ENCODE data around the gene CCDC106. TPM values are rescaled to one million over a fixed set of nuclear protein-coding genes. Genes with fewer than 3 reads are reported as not detected.

The CCDC106 gene
- total and polyA plus RNA-seq, 2 of the 4 experiments (the other 2 are of a cell fraction): 2.3 to 13.6 TPM

- H3K4ac ChIP-seq (ENCODE audit: low read depth, low read length): peak overlapping the region; percentile 97
- CTCF ChIA-PET: interaction anchor here (1.0 to 2.3 kb wide), 5 partner anchors 14 to 101 kb away, joined by 4 to 11 read pairs (median 6); no protein-coding TSS in a partner anchor
- peak overlapping the region; percentile 50; the same call in 1 of the 2 replicates for H3K9ac ChIP-seq (ENCODE audit: low read depth, low read length)
- peak overlapping the region; percentile 91 for H3K27ac ChIP-seq (ENCODE audit: insufficient read depth, low read length)
- POLR2A ChIA-PET (ENCODE audit: unreplicated experiment): interaction anchor here (0.5 kb wide), 1 partner anchor 73 kb away, joined by 7 read pairs; no protein-coding TSS in a partner anchor
- DNase-seq (peak; percentile 96), ATAC-seq (ENCODE audit: low read depth) (peak; percentile 81)
- peak overlapping the region; percentile 76 for H3K4me3 ChIP-seq (ENCODE audit: insufficient read depth, low read depth, low read length)
- H4K91ac ChIP-seq (ENCODE audit: insufficient read depth, low read depth, low read length): peak overlapping the region; percentile 64
- H3K4me1 ChIP-seq (ENCODE audit: control insufficient read depth, insufficient read depth, low read length): peaks cover 9% of the 10 kb centered on the region
- peaks cover 14% of the 10 kb centered on the region for H3K36me3 ChIP-seq (ENCODE audit: control insufficient read depth, insufficient read depth, low read length)
- peak overlapping the region; percentile 96 for H2AK9ac ChIP-seq (replicated peaks; ENCODE audit: low read depth, low read length, poor library complexity)
- in situ Hi-C loops (cut with MboI; ENCODE audit: low sequenced_read_pairs): loop anchor here (5.0 kb wide), 1 partner anchor 88 kb away; no protein-coding TSS in a partner anchor
- H3K14ac ChIP-seq (replicated peaks; ENCODE audit: low read depth, low read length): peak overlapping the region; percentile 97
- peaks cover 36 to 61% of the 10 kb centered on the region in 2 experiments for H3K79me1 ChIP-seq (ENCODE audit: low read depth in 1 of 2, low read length in 2 of 2)
- H3K56ac ChIP-seq (ENCODE audit: extremely low read depth, insufficient read depth, low read length): no peak overlapping the region
- intact Hi-C loops (cut with micrococcal nuclease): no loop called here
- peaks cover 8% of the 10 kb centered on the region; the same call in 1 of the 2 replicates for H3K9me1 ChIP-seq (ENCODE audit: insufficient read depth, low read length)
- H3K27me3 ChIP-seq (ENCODE audit: control insufficient read depth, insufficient read depth, low read length): no peaks in the 10 kb centered on the region
- dilution Hi-C loops (cut with HindIII; ENCODE audit: low sequenced_read_pairs, unreplicated experiment): no loop called here
- peak overlapping the region; percentile 63 for H2AK5ac ChIP-seq (ENCODE audit: low read depth, low read length)
- 0 out of 2 replicates have a peak overlapping the region, but pooled peaks have one; percentile 50 for H2BK20ac ChIP-seq (ENCODE audit: low read depth, low read length)
- peaks cover 5% of the 10 kb centered on the region; the same call in 1 of the 2 replicates for H3K9me3 ChIP-seq (ENCODE audit: control insufficient read depth, insufficient read depth, low read length)
- H2BK15ac ChIP-seq (ENCODE audit: low read depth, low read length): no peak overlapping the region; the same call in 2 of the 3 replicates
- H2BK120ac ChIP-seq (ENCODE audit: low read depth, low read length): peak overlapping the region; percentile 77
- H3K18ac ChIP-seq (ENCODE audit: low read depth, low read length): peak overlapping the region; percentile 65
- H2AFZ ChIP-seq (replicated peaks; ENCODE audit: low read length, poor library complexity): peak overlapping the region; percentile 92
- BruUV-seq (replicated peaks): no TSS peak
- peak overlapping the region; percentile 51 to 95 for H4K8ac ChIP-seq (ENCODE audit: low read depth in 2 of 2, low read length in 2 of 2)
- WGBS, 2 experiments (ENCODE audit: extremely low coverage in 2 of 2, insufficient read length in 1 of 2): 0% methylated on average over 4 of the region's 43 CpGs; no CpG with 5 or more reads in 1 of the 2 experiments
- H4K20me1 ChIP-seq (ENCODE audit: insufficient read depth, low read length): peaks cover 24% of the 10 kb centered on the region; the same call in 1 of the 2 replicates
- peak overlapping the region; percentile 90 for H2BK5ac ChIP-seq (ENCODE audit: low read depth, low read length, poor library complexity, severe bottlenecking)
- TF ChIP-seq MAFK (IDR thresholded peaks at IDR 0.05; ENCODE audit: low read depth, low read length) (no peak), RAD21 (IDR thresholded peaks at IDR 0.05; ENCODE audit: low read length) (no peak), MAZ (IDR thresholded peaks at IDR 0.05; ENCODE audit: borderline replicate concordance, low read depth, low read length) (peak; percentile 79; the same call in 1 of the 2 replicates), POLR2A (IDR thresholded peaks at IDR 0.05; ENCODE audit: low read depth, low read length) (peak; percentile 48)
- peak overlapping the region; percentile 91; the same call in 1 of the 2 replicates for H3K23ac ChIP-seq (ENCODE audit: low read depth, low read length)
- H4K5ac ChIP-seq (ENCODE audit: low read depth, low read length): peak overlapping the region; percentile 82
- peak overlapping the region; percentile 93 for H3K4me2 ChIP-seq (ENCODE audit: low read depth, low read length)
Measured at GRCh38 chr19:55605207-55605636, 42.8 kb upstream of the CCDC106 start.

All from IMR-90 (cell line).